Mesothelial cell of epicardium (in vitro differentiated cells): ENCODE data around the gene DBP. TPM values are rescaled to one million over a fixed set of nuclear protein-coding genes. Genes with fewer than 3 reads are reported as not detected.

ENCODE experiments used
- DNase-seq, 2 experiments: peaks; one replicate each; pipeline ENCODE4 v3.0.0; 2021; ENCODE audit warnings: low spot score in 2 of 2; ENCODE audit not compliant: unreplicated experiment in 2 of 2
- H3K27ac Mint-ChIP-seq: 2 replicates; pipeline ENCODE4 v1.8.0; 2021; ENCODE audit warnings: mixed read lengths
- H3K27me3 Mint-ChIP-seq: 2 replicates; pipeline ENCODE4 v1.8.0; 2021; ENCODE audit warnings: low read depth, mixed read lengths
- H3K36me3 Mint-ChIP-seq: 2 replicates; pipeline ENCODE4 v1.8.0; 2021; ENCODE audit warnings: mixed read lengths
- H3K4me1 Mint-ChIP-seq: 2 replicates; pipeline ENCODE4 v1.8.0; 2021; ENCODE audit warnings: mixed read lengths
- H3K4me3 Mint-ChIP-seq: 2 replicates; pipeline ENCODE4 v1.8.0; 2021; ENCODE audit warnings: mild to moderate bottlenecking, moderate library complexity, mixed read lengths
- H3K9me3 Mint-ChIP-seq: 2 replicates; pipeline ENCODE4 v1.8.0; 2021; ENCODE audit warnings: mixed read lengths
- CTCF ChIP-seq: fragments of 200-600 bp; sonication (generic); IDR thresholded peaks from one replicate; pipeline ENCODE4 v1.5.0; 2021; ENCODE audit warnings: antibody characterized with exemption; ENCODE audit not compliant: unreplicated experiment
- total RNA-seq: library from RNA; stranded (reverse); gene quantifications from 3 replicates; pipeline ENCODE4 v1.2.1, GENCODE V29; 2021

The DBP gene
- total RNA-seq, 1 donor from 2014 or later, result 13.1 TPM

GRCh38 chr19:48629599-48630295 lies 7.4 kb downstream of the DBP start:
- no peak for TF ChIP-seq CTCF
- no peak for DNase-seq
- no peaks in the 10 kb centered on the region for H3K27me3 Mint-ChIP-seq
- no peaks in the 10 kb centered on the region for H3K9me3 Mint-ChIP-seq
- H3K36me3 Mint-ChIP-seq, result peaks cover 3% of the 10 kb centered on the region
- peaks cover 31% of the 10 kb centered on the region for H3K4me1 Mint-ChIP-seq
- H3K27ac Mint-ChIP-seq, result peak overlapping the region; percentile 86
- peak overlapping the region; percentile 57 for H3K4me3 Mint-ChIP-seq

- peaks cover 3% of the 10 kb centered on the region for H3K36me3 Mint-ChIP-seq
- no peak for DNase-seq
- H3K27me3 Mint-ChIP-seq, result no peaks in the 10 kb centered on the region
- no peaks in the 10 kb centered on the region for H3K9me3 Mint-ChIP-seq
- H3K4me3 Mint-ChIP-seq, result no peak overlapping the region
- TF ChIP-seq CTCF, result no peak
- H3K27ac Mint-ChIP-seq, result no peak overlapping the region
- peaks cover 31% of the 10 kb centered on the region for H3K4me1 Mint-ChIP-seq
Observed at GRCh38 chr19:48629297-48629598, 7.9 kb downstream of the DBP start.

- DNase-seq, result no peak
- no peak for TF ChIP-seq CTCF
- Mint-ChIP-seq H3K36me3 (peaks cover 3% of the 10 kb centered on the region), H3K4me3 (no peak overlapping the region), H3K4me1 (peaks cover 30% of the 10 kb centered on the region), H3K27ac (no peak overlapping the region), H3K9me3 (no peaks in the 10 kb centered on the region), H3K27me3 (no peaks in the 10 kb centered on the region)
Observed at GRCh38 chr19:48628486-48629296, 8.5 kb downstream of the DBP start.

GRCh38 chr19:48627865-48628314 lies 9.3 kb downstream of the DBP start:
- peaks cover 3% of the 10 kb centered on the region for H3K36me3 Mint-ChIP-seq
- no peaks in the 10 kb centered on the region for H3K27me3 Mint-ChIP-seq
- H3K9me3 Mint-ChIP-seq, result no peaks in the 10 kb centered on the region
- no peak for TF ChIP-seq CTCF
- peaks cover 35% of the 10 kb centered on the region for H3K4me1 Mint-ChIP-seq
- H3K4me3 Mint-ChIP-seq, result no peak overlapping the region
- no peak overlapping the region for H3K27ac Mint-ChIP-seq
- DNase-seq, result no peak

- DNase-seq, result no peak
- Mint-ChIP-seq H3K27ac (no peak overlapping the region), H3K9me3 (no peaks in the 10 kb centered on the region), H3K4me1 (peaks cover 37% of the 10 kb centered on the region), H3K4me3 (no peak overlapping the region), H3K36me3 (no peaks in the 10 kb centered on the region), H3K27me3 (no peaks in the 10 kb centered on the region)
- TF ChIP-seq CTCF, result no peak
Observed at GRCh38 chr19:48627201-48627864, 9.8 kb downstream of the DBP start.
